Cerebellar cortex (tissue), 1 donor: ENCODE measurements around the gene C19orf44.
"Not testable (repeated sequence)": the region's sequence is repeated elsewhere in the genome, so short reads cannot be mapped to it uniquely, and the experiment has no call there.

ENCODE experiments used
- DNase-seq: peaks from one replicate; pipeline ENCODE4 v3.0.0-alpha.2; 2015; ENCODE audit warnings: low spot score

Gene C19orf44

GRCh38 chr19:16537111-16537510 is 40.9 kb downstream of the C19orf44 start:
- no peak for DNase-seq

- DNase-seq = no peak
These were observed 44.8 kb downstream of the C19orf44 start for GRCh38 chr19:16540948-16541347.

GRCh38 chr19:16541526-16542044 is 45.4 kb downstream of the C19orf44 start:
- no peak for DNase-seq

- DNase-seq = peak; percentile 93
These were observed 46.1 kb downstream of the C19orf44 start, which contains the start of gene CHERP for GRCh38 chr19:16542045-16542909. CHERP (minus strand) TSS chr19:16542437; CDS start chr19:16542378, 59 bp downstream.

- DNase-seq = no peak
These were observed 46.8 kb downstream of the C19orf44 start for GRCh38 chr19:16542910-16543472.

- not testable (repeated sequence) for DNase-seq
These were observed 47.5 kb downstream of the C19orf44 start for GRCh38 chr19:16543734-16544133.

- DNase-seq = no peak
These were observed 48.5 kb downstream of the C19orf44 start for GRCh38 chr19:16544473-16545231.

GRCh38 chr19:16548956-16549355 is 52.8 kb downstream of the C19orf44 start:
- no peak for DNase-seq

GRCh38 chr19:16551902-16552301 is 55.7 kb downstream of the C19orf44 start:
- DNase-seq = not testable (repeated sequence)

GRCh38 chr19:16554776-16555175 is 58.6 kb downstream of the C19orf44 start:
- DNase-seq = no peak

- DNase-seq = no peak
These were observed 63.6 kb downstream of the C19orf44 start for GRCh38 chr19:16559780-16560276.

- peak; percentile 85 for DNase-seq
These were observed 65.2 kb downstream of the C19orf44 start for GRCh38 chr19:16561382-16561781.

GRCh38 chr19:16562608-16563025 is 66.4 kb downstream of the C19orf44 start:
- DNase-seq = no peak

- no peak for DNase-seq
These were observed 68.6 kb downstream of the C19orf44 start for GRCh38 chr19:16564842-16565241.

- no peak for DNase-seq
These were observed 70.0 kb downstream of the C19orf44 start for GRCh38 chr19:16566161-16566560.

GRCh38 chr19:16566702-16567101 is 70.5 kb downstream of the C19orf44 start:
- DNase-seq = no peak

GRCh38 chr19:16569609-16570320 is 73.6 kb downstream of the C19orf44 start:
- DNase-seq = no peak
